Karpas-422 (cell line): Measurements from ENCODE around the gene PTRHD1. TPM values are rescaled to one million over a fixed set of nuclear protein-coding genes. Genes with fewer than 3 reads are reported as not detected.

Experiments used
- DNase-seq: peaks from one replicate; pipeline ENCODE4 v3.0.0-alpha.2; 2015
- H2AFZ ChIP-seq: fragments of 200-600 bp; sonication (generic); 2 replicates; pipeline ENCODE4 v1.6.1; 2014; ENCODE audit warnings: antibody characterized with exemption, low read length, mixed read lengths
- H3K27ac ChIP-seq: fragments of 200-600 bp; sonication (generic); 2 replicates; pipeline ENCODE4 v1.5.1; 2014; ENCODE audit warnings: mild to moderate bottlenecking, low read length, moderate library complexity
- H3K27me3 ChIP-seq: fragments of 200-600 bp; sonication (generic); 2 replicates; pipeline ENCODE4 v1.6.1; 2014; ENCODE audit warnings: low read length, mixed read lengths
- H3K36me3 ChIP-seq: fragments of 200-600 bp; sonication (generic); 2 replicates; pipeline ENCODE4 v1.6.1; 2014; ENCODE audit warnings: low read length, mixed read lengths; ENCODE audit not compliant: insufficient read depth
- H3K4me1 ChIP-seq: fragments of 200-600 bp; sonication (generic); 2 replicates; pipeline ENCODE4 v1.6.1; 2014; ENCODE audit warnings: mild to moderate bottlenecking, low read length, mixed read lengths
- H3K4me2 ChIP-seq: fragments of 200-600 bp; sonication (generic); 2 replicates; pipeline ENCODE4 v1.6.1; 2014; ENCODE audit warnings: low read length, low read depth, mild to moderate bottlenecking; ENCODE audit not compliant: poor library complexity, severe bottlenecking
- H3K4me3 ChIP-seq: fragments of 200-600 bp; sonication (generic); 2 replicates; pipeline ENCODE4 v1.5.1; 2014; ENCODE audit warnings: mild to moderate bottlenecking, antibody characterized with exemption, low read length, mixed read lengths
- H3K79me2 ChIP-seq: fragments of 200-600 bp; sonication (generic); 2 replicates; pipeline ENCODE4 v1.6.1; 2014; ENCODE audit warnings: mild to moderate bottlenecking, low read length, mixed read lengths
- H3K9ac ChIP-seq: fragments of 200-600 bp; sonication (generic); 2 replicates; pipeline ENCODE4 v1.6.0; 2014; ENCODE audit warnings: low read length
- H3K9me2 ChIP-seq: fragments of 200-600 bp; sonication (generic), shearing (Covaris generic); replicated peaks from 2 replicates; pipeline ENCODE4 v1.6.0; 2014; ENCODE audit warnings: mild to moderate bottlenecking, low read length, moderate library complexity; ENCODE audit not compliant: insufficient read depth
- H3K9me3 ChIP-seq: fragments of 300-700, 200-600 bp; sonication (generic); 2 replicates; pipeline ENCODE4 v1.6.1; 2014; ENCODE audit warnings: low read length, mixed read lengths
- H4K20me1 ChIP-seq: fragments of 200-600 bp; sonication (generic); 2 replicates; pipeline ENCODE4 v1.6.1; 2014; ENCODE audit warnings: mild to moderate bottlenecking, antibody characterized with exemption, low read length, low read depth; ENCODE audit not compliant: insufficient read depth
- total RNA-seq: library from RNA; depleted of rRNA; stranded (reverse); fragments of >200 nt; shearing (Covaris generic); gene quantifications from 2 replicates; pipeline ENCODE4 v1.2.3, GENCODE V29; 2014; ENCODE audit warnings: low replicate concordance; rRNA removed

The PTRHD1 gene
- total RNA-seq, result 14.4 and 19.8 TPM in 2 replicates

GRCh38 chr2:24792874-24793760 is at the start of gene PTRHD1, which contains the start of gene CENPO:
Gene PTRHD1 (minus strand): TSS chr2:24793391. CDS start chr2:24793377, 14 bp downstream.
Gene CENPO (plus strand): TSS chr2:24793425. CDS start chr2:24793920, 495 bp downstream.
- Histone ChIP-seq H2AFZ (peak within 1 kb of the TSS; percentile 71; the same call in 1 of the 2 replicates), H3K4me2 (peak within 1 kb of the TSS; percentile 72), H3K27ac (peak within 1 kb of the TSS; percentile 64), H3K9me2 (no peaks in the 10 kb centered on the region), H3K9me3 (no peaks in the 10 kb centered on the region), H3K4me1 (peaks cover 41% of the 10 kb centered on the region), H3K27me3 (no peaks in the 10 kb centered on the region), H3K79me2 (peaks cover 48% of the 10 kb centered on the region), H3K36me3 (peaks cover 22% of the 10 kb centered on the region; the same call in 1 of the 2 replicates), H4K20me1 (no peaks in the 10 kb centered on the region), H3K9ac (peak within 1 kb of the TSS; percentile 86), H3K4me3 (peak within 1 kb of the TSS; percentile 91)
- peak; percentile 98 for DNase-seq

GRCh38 chr2:24842081-24843050 is 49.2 kb upstream of the PTRHD1 start:
- Histone ChIP-seq H2AFZ (no peak overlapping the region), H3K36me3 (no peaks in the 10 kb centered on the region), H3K79me2 (no peaks in the 10 kb centered on the region), H3K9me2 (no peaks in the 10 kb centered on the region), H4K20me1 (no peaks in the 10 kb centered on the region), H3K27ac (no peak overlapping the region), H3K9me3 (no peaks in the 10 kb centered on the region), H3K4me3 (no peak overlapping the region), H3K4me1 (no peaks in the 10 kb centered on the region), H3K9ac (no peak overlapping the region), H3K4me2 (no peak overlapping the region), H3K27me3 (no peaks in the 10 kb centered on the region)
- DNase-seq, result no peak

GRCh38 chr2:24840962-24841945 is 48.1 kb upstream of the PTRHD1 start:
- Histone ChIP-seq H3K4me2 (no peak overlapping the region), H3K9me2 (no peaks in the 10 kb centered on the region), H3K9me3 (no peaks in the 10 kb centered on the region), H3K27ac (no peak overlapping the region), H3K9ac (no peak overlapping the region), H3K27me3 (no peaks in the 10 kb centered on the region), H3K4me1 (no peaks in the 10 kb centered on the region), H3K36me3 (no peaks in the 10 kb centered on the region), H4K20me1 (no peaks in the 10 kb centered on the region), H2AFZ (no peak overlapping the region), H3K4me3 (no peak overlapping the region), H3K79me2 (no peaks in the 10 kb centered on the region)
- no peak for DNase-seq

- no peaks in the 10 kb centered on the region for H3K4me1 ChIP-seq
- H3K4me2 ChIP-seq, result no peak overlapping the region
- no peaks in the 10 kb centered on the region for H3K79me2 ChIP-seq
- H3K9me2 ChIP-seq, result no peaks in the 10 kb centered on the region
- DNase-seq, result no peak
- H4K20me1 ChIP-seq, result no peaks in the 10 kb centered on the region
- no peak overlapping the region for H3K9ac ChIP-seq
- H2AFZ ChIP-seq, result no peak overlapping the region
- H3K27me3 ChIP-seq, result no peaks in the 10 kb centered on the region
- no peaks in the 10 kb centered on the region for H3K9me3 ChIP-seq
- no peak overlapping the region for H3K4me3 ChIP-seq
- no peak overlapping the region for H3K27ac ChIP-seq
- H3K36me3 ChIP-seq, result no peaks in the 10 kb centered on the region
These were observed 47.1 kb upstream of the PTRHD1 start for GRCh38 chr2:24840164-24840869.

- Histone ChIP-seq H3K4me3 (no peak overlapping the region), H3K4me2 (no peak overlapping the region), H3K27me3 (no peaks in the 10 kb centered on the region), H3K9me2 (no peaks in the 10 kb centered on the region), H2AFZ (no peak overlapping the region), H4K20me1 (no peaks in the 10 kb centered on the region), H3K9ac (no peak overlapping the region), H3K9me3 (no peaks in the 10 kb centered on the region), H3K4me1 (no peaks in the 10 kb centered on the region), H3K36me3 (no peaks in the 10 kb centered on the region), H3K79me2 (no peaks in the 10 kb centered on the region), H3K27ac (no peak overlapping the region)
- DNase-seq, result no peak
These were observed 46.5 kb upstream of the PTRHD1 start for GRCh38 chr2:24839729-24840128.

GRCh38 chr2:24838541-24838940 is 45.4 kb upstream of the PTRHD1 start:
- Histone ChIP-seq H3K4me2 (no peak overlapping the region), H3K9me3 (no peaks in the 10 kb centered on the region), H3K36me3 (no peaks in the 10 kb centered on the region), H3K9ac (no peak overlapping the region), H3K4me3 (no peak overlapping the region), H3K27me3 (no peaks in the 10 kb centered on the region), H4K20me1 (no peaks in the 10 kb centered on the region), H3K27ac (no peak overlapping the region), H3K79me2 (no peaks in the 10 kb centered on the region), H2AFZ (no peak overlapping the region), H3K9me2 (no peaks in the 10 kb centered on the region), H3K4me1 (no peaks in the 10 kb centered on the region)
- no peak for DNase-seq

GRCh38 chr2:24837996-24838513 is 44.9 kb upstream of the PTRHD1 start:
- Histone ChIP-seq H3K4me2 (no peak overlapping the region), H3K9me2 (no peaks in the 10 kb centered on the region), H3K36me3 (no peaks in the 10 kb centered on the region), H3K4me1 (no peaks in the 10 kb centered on the region), H3K9ac (no peak overlapping the region), H2AFZ (no peak overlapping the region), H3K4me3 (no peak overlapping the region), H3K27ac (no peak overlapping the region), H3K79me2 (no peaks in the 10 kb centered on the region), H3K9me3 (no peaks in the 10 kb centered on the region), H3K27me3 (no peaks in the 10 kb centered on the region), H4K20me1 (no peaks in the 10 kb centered on the region)
- DNase-seq, result no peak
